Stimulated activated CD4-positive, alpha-beta T cell treated with anti-CD3 and anti-CD28 coated beads, Interleukin-2, amount 100 ng/mL, for 4 hours (primary cell): Measurements from ENCODE around the gene WDR49.

ENCODE experiments used
- DNase-seq: peaks from one replicate; pipeline ENCODE4 v3.0.0-alpha.2; 2020; ENCODE audit warnings: low read depth

The WDR49 gene

DNA sequence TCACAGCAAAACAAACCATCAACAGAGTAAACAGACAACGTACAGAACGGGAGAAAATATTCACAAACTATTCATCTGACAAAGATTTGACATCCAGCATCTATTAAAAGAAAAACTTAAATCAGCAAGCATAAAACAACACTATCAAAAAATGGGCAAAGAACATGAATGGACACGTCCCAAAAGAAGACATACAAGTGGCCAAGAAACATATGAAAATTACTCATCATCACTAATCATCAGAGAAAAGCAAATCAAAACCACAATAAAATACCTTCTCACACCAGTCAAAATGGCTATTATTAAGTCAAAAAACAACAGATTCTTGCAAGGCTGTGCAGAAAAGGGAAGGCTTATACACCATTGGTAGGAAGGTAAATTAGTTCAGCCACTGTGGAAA, 166.2 kb downstream of the WDR49 start:
- no peak for DNase-seq

- no peak for DNase-seq
Observed at GRCh38 chr3:167484551-167484950, 169.2 kb downstream of the WDR49 start.

GRCh38 chr3:167483708-167484475, 169.8 kb downstream of the WDR49 start:
- DNase-seq: no peak

GRCh38 chr3:167481164-167481563, 172.6 kb downstream of the WDR49 start:
- no peak for DNase-seq

GRCh38 chr3:167480748-167481147, 173.0 kb downstream of the WDR49 start:
- no peak for DNase-seq

- no peak for DNase-seq
Observed at GRCh38 chr3:167473863-167474262, 179.9 kb downstream of the WDR49 start, which contains the start of gene SERPINI2. TSS of gene SERPINI2 (minus strand) at chr3:167474042. CDS start at chr3:167471834, 2,208 bp downstream.

GRCh38 chr3:167469381-167469780, 184.4 kb downstream of the WDR49 start:
- no peak for DNase-seq

GRCh38 chr3:167467848-167468611, 185.7 kb downstream of the WDR49 start:
- DNase-seq: no peak

GRCh38 chr3:167466966-167467365, 186.8 kb downstream of the WDR49 start:
- no peak for DNase-seq

DNA sequence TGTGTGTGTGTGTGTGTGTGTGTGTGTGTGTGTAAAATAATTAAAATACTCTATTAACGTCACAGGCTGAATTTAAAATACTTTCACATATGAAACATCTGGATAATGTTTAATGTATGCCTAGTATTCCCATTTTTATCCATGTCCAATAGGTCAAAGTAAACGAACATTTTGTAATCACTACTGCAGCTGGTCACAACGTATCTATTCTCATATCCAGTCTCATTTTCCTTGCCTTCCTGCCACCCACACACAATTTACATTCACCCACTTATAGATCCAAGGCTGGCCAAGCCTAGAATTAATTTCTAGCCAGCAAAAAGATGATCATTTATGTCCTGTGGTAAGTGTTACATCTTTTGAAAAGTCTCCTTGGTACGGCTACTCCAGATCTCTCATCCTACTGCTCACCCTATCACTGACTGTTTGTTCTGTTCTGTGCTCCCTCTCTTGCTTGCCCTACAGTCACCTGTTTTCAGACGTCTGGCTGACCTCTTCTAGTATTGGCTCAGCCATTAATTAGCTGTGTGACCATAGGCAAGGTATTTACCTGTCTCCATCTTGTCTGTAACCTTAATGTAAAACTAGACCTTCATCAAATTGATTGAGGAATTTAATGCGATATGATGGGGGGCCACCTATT, 197.5 kb downstream of the WDR49 start:
- no peak for DNase-seq

DNA sequence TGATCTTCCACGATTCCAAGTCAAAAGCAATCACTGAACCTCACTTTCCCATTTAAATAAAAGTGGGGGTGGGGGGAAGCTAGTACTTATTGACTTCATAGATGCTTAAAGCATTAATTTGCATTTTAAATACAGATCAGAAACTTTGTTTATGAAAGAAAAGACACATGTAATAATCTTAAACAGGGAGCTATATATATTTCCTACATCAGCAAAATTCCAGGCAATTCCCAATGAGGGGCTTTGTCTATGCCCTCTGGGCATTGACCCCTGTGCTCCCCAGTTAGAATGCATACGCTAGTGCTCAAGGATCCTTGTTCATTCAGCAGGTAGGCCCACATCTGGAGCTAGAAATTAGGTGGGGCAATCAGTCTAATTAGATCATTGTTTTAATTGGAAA, 199.9 kb downstream of the WDR49 start:
- DNase-seq: no peak

DNA sequence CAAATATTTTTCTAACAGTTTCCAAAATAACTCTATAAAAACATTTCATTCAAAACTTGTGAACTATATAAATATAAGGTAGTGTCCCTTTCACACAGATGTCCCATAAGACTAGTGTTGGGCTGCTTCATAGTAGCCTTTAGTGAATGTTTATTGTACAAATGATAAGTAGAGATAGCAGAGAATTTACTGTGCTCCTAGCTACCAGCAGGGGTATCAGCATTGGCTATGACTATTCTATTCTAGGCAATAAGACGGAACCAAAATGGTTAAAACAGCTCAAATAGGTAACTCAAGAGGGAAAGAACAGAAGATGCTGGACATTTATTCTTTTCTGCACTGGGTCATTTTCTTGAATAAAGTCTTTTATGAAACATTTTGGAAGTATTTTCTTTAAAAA, 202.5 kb downstream of the WDR49 start:
- DNase-seq: no peak

- DNase-seq: no peak
Observed at GRCh38 chr3:167450675-167451074, 203.1 kb downstream of the WDR49 start.

DNA sequence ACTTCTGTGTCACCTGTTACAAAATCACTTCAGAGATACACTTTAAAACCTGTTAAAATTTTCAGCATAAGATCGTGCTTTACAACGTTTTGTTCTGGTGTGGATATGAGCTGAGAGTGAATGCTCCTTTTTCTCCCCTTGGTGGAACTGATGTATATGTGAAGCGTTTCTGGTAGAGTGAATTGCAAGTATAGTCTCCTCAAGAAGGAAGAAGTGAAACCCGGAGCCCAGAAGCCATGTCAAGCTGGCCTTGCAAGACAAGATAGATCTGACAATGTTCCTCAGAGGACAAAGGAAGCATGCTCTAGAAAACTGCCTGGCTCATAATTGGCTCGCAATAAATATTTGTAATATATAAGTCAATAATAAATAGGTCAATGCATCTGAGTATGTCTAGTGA, 203.5 kb downstream of the WDR49 start:
- DNase-seq: no peak

- no peak for DNase-seq
Observed at GRCh38 chr3:167445491-167445890, 208.3 kb downstream of the WDR49 start.

DNA sequence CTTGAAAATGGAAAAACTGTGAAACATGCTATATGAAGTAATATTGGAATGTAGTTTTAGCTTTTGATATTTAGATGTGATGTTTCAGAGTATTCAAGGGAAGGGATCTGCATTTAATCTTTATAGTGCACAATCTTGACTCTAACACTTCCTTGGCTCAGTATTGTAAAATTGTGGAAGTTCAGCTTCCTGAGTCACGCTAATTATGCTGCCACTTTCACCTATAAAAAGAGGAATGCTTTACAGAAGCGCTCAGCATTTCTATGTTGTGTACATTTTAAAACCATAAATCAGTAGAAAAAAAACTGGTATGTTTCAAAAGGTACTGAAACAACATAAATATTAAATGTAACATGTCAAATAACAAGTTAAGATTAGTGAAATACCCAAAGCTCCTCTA, 212.5 kb downstream of the WDR49 start:
- no peak for DNase-seq

DNA sequence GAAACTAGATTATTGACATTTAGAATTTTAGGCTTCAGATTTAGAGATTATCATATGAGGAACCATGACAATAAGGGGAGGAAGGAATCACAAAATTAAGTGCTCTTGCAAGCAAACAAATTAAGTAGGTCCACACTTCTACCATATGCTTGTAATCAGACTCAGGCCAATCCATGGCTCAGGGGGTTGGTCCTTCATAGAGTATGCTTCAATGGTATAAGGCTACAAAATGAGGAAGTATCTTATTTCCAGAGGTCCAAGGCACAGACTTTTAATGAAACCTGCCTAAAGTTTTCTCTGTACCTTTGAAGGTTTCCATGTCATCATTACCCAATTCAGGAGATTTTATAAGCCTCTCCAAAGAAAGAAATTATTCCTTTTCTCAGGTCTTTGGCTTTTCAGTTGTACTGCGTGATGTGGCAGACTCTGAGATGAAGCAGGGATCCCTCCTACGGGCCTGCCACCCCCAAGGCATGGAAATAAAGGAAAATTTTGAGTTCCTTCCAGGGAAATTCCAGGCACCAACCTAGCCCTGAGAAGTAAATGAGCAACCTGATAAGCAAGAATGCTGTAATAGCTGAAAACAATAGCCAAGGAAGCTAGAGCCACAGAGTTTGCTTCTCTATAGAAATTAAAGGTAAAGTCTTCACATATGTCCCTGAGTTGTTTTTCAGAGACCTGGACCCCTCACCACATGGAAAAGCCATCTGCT, 216.2 kb downstream of the WDR49 start:
- DNase-seq: no peak
